Adrenal gland (tissue), 5 donors: ENCODE data around the gene SUN1.

ENCODE experiments used
- CTCF ChIP-seq, 6 experiments: fragments of 450-650 bp in 4 of 6; fragments of 200-600 bp in 2 of 6; sonication (generic) in 1 of 6; IDR thresholded peaks; 1 replicate in 5 of 6; 2 replicates in 1 of 6; pipeline versions ENCODE4 v1.5.1 to v1.8.0; 2016 to 2021; ENCODE audit warnings: antibody characterized with exemption in 6 of 6, mild to moderate bottlenecking in 2 of 6, moderate library complexity in 1 of 6
- POLR2A ChIP-seq, 2 donors: fragments of 450-650 bp; IDR thresholded peaks; one replicate each; pipeline ENCODE4 v1.6.1; 2017; ENCODE audit warnings: antibody characterized with exemption in 2 of 2, mild to moderate bottlenecking in 2 of 2, moderate library complexity in 1 of 2
- donor health status: DM: no; HTN: no; CAD: no.

- TF ChIP-seq CTCF (IDR thresholded peaks at IDR 0.05) = no peak
- no peak for TF ChIP-seq POLR2A (IDR thresholded peaks at IDR 0.05)
These were observed 69.3 kb downstream of the SUN1 start for GRCh38 chr7:901388-902154.
